ENCODE data around the gene TMEM267.
"Not testable (repeated sequence)": the region's sequence is repeated elsewhere in the genome, so short reads cannot be mapped to it uniquely, and the experiment has no call there.

Gene TMEM267

GRCh38 chr5:43483298-43484105 lies at the start of gene TMEM267:
Gene TMEM267, minus strand, starts transcription at chr5:43483865. Its CDS starts 29,896 bp downstream, at chr5:43453969.
- peak; percentile 78 for DNase-seq (ENCODE audit: low read depth)

- no peak for DNase-seq (ENCODE audit: low read depth)
Observed at GRCh38 chr5:43530648-43531047, 47.0 kb upstream of the TMEM267 start.

- no peak for DNase-seq (ENCODE audit: low read depth)
Observed at GRCh38 chr5:43523662-43524072, 40.0 kb upstream of the TMEM267 start.

GRCh38 chr5:43520615-43521014 lies 37.0 kb upstream of the TMEM267 start:
- no peak for DNase-seq (ENCODE audit: low read depth)

GRCh38 chr5:43515678-43516048 lies 32.0 kb upstream of the TMEM267 start:
- no peak for DNase-seq (ENCODE audit: low read depth)

GRCh38 chr5:43514816-43515677 lies 31.4 kb upstream of the TMEM267 start, which contains the start of gene C5orf34:
Gene C5orf34, minus strand, starts transcription at chr5:43515148. Its CDS starts 5,809 bp downstream, at chr5:43509339.
- peak; percentile 86 for DNase-seq (ENCODE audit: low read depth)

- no peak for DNase-seq (ENCODE audit: low read depth)
Observed at GRCh38 chr5:43514471-43514815, 30.8 kb upstream of the TMEM267 start.

GRCh38 chr5:43514025-43514424 lies 30.4 kb upstream of the TMEM267 start:
- DNase-seq (ENCODE audit: low read depth) = no peak

- DNase-seq (ENCODE audit: low read depth) = not testable (repeated sequence)
Observed at GRCh38 chr5:43511062-43511461, 27.4 kb upstream of the TMEM267 start.

- no peak for DNase-seq (ENCODE audit: low read depth)
Observed at GRCh38 chr5:43498581-43498980, 14.9 kb upstream of the TMEM267 start.

GRCh38 chr5:43497311-43498104 lies 13.8 kb upstream of the TMEM267 start:
- no peak for DNase-seq (ENCODE audit: low read depth)

- no peak for DNase-seq (ENCODE audit: low read depth)
Observed at GRCh38 chr5:43491326-43491725, 7.7 kb upstream of the TMEM267 start.

GRCh38 chr5:43486353-43486752 lies 2.7 kb upstream of the TMEM267 start:
- no peak for DNase-seq (ENCODE audit: low read depth)

- no peak for DNase-seq (ENCODE audit: low read depth)
Observed at GRCh38 chr5:43485406-43485805, 1.7 kb upstream of the TMEM267 start.

GRCh38 chr5:43484106-43484849 lies 613 bp upstream of the TMEM267 start:
- DNase-seq (ENCODE audit: low read depth) = peak; percentile 75

- no peak for DNase-seq (ENCODE audit: low read depth)
Observed at GRCh38 chr5:43482490-43483297, 971 bp downstream of the TMEM267 start.

- no peak for DNase-seq (ENCODE audit: low read depth)
Observed at GRCh38 chr5:43469671-43470391, 13.8 kb downstream of the TMEM267 start.

- DNase-seq (ENCODE audit: low read depth) = no peak
Observed at GRCh38 chr5:43467100-43467499, 16.6 kb downstream of the TMEM267 start.

GRCh38 chr5:43465455-43465854 lies 18.2 kb downstream of the TMEM267 start:
- DNase-seq (ENCODE audit: low read depth) = not testable (repeated sequence)

GRCh38 chr5:43461066-43461465 lies 22.6 kb downstream of the TMEM267 start:
- no peak for DNase-seq (ENCODE audit: low read depth)

Data from stimulated activated CD8-positive, alpha-beta memory T cell treated with anti-CD3 and anti-CD28 coated beads, Interleukin-12 subunit alpha, Interleukin-12 subunit beta, amount 100 ng/mL, for 4 hours (primary cell).